SKM-1 treated with dmso at 0.1 percent for 144 hours (cell line): ENCODE results near the gene LTB.
"Not testable (repeated sequence)": the region's sequence is repeated elsewhere in the genome, so short reads cannot be mapped to it uniquely, and the experiment has no call there.

Experiments used
- DNase-seq: peaks from one replicate; lab custom pipeline; 2025; ENCODE audit not compliant: unreplicated experiment; lab: John Stamatoyannopoulos, UW

The LTB gene

DNA sequence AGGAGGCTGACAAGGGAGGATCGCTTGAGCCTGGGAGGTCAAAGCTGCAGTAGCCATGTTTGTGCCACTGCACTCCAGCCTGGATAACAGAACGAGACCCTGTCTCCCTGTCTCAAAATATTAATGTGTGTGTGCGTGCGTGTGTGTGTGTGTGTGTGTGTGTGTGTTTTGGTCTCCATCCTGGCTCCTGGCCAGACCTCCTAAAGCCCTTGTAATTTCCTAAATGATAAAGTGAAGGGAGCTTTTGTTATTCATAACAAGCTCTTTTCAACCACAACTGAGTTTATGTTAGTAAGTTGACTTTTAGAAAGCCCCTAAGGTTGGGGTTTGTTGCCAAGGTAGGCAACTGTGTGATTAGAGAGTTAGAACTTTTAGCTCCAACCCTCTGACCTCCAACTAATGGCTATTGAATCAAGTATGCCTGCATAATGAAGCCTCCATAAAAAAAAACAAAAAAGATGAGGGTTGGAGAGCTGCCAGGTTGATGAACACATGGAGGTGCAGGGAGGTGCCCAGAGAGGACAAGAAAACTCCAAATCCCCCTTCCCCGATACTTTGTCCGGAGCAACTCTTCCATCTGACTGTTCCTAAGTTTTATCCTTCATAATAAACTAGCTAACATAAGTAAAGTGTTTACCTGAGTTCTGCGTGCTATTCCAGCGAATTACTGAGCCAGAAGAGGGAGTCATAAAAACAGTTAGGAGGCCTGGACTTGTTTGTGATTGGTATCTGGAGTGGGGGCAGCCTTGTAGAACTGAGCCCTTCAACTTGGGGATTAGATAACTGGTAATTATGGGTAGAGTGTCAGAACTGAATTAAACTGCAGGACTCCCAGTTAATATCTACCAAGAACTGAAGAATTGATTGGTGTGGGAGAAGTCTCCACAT is 27.5 kb upstream of the LTB start:
- DNase-seq, result no peak

DNA sequence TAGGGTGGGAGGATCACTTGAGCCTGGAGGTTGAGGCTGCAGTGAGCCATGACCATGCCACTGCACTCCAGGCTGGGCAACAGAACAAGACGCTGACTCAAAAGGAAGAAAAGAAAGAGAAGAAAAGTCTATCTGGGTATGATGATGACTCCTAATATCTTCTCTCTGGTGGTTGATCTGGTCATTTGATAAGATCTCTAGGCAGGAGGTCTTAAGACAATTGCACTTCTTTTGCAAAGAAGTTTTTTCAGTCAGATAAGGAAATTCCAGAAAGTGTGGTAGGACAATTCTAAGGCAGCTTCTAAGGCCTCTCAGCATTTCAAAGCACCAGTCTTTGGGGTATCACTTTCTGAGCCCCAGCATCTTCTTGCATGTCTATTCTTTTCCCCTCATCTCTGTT is 25.1 kb upstream of the LTB start:
- DNase-seq, result no peak

DNA sequence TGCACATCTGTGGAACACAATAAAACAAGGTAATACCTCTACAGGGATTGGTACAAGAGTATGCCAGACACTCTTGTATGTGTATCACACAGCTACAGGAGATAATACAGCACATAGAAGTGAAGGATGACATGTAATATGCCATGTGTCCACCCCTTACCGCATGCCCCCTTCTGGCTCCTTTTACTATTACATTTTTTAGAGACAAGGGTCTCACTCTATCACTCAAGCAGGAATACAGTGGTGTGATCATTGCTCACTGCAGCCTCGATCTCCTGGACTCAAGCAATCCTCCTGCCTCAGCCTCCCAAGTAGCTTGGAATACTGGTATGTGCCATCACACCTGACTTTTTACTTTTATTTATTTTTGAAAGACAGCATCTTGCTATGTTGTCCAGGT is 14.8 kb upstream of the LTB start:
- DNase-seq, result peak; percentile 52

DNA sequence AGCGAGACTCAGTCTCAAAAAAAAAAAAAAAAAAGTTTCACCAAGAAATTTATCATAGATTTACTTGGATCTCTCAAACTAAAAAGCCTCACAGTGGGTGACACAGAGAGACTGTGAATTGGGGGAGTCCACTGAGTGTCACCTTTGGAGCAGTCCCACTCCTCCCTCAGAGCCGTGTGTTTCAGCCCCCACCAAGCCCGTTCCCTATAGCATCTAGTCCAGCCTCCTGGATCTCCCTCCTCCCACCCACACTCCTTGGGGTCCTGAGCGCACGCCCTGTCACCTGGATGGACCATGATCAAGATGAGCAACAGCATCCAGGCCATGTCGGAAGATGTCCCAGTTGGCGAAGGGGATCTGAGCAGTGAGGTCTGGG is 10.2 kb upstream of the LTB start:
- no peak for DNase-seq

DNA sequence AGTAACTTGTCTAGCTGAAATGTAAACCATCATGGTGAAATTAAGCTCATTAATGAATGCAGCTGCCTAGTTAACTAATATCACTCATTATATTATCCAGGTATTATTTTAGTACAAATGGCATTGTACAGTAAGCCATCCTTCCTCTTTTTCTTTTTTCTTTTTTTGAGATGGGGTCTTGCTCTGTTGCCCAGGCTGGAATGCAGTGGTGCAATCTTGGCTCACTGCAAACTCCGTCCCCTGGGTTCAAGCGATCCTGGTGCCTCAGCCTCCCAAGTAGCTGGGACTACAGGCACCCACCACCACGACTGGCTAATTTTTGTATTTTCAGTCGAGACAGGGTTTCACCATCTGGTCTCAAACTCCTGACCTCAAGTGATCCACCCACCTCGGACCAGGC is 8.5 kb upstream of the LTB start:
- not testable (repeated sequence) for DNase-seq

DNA sequence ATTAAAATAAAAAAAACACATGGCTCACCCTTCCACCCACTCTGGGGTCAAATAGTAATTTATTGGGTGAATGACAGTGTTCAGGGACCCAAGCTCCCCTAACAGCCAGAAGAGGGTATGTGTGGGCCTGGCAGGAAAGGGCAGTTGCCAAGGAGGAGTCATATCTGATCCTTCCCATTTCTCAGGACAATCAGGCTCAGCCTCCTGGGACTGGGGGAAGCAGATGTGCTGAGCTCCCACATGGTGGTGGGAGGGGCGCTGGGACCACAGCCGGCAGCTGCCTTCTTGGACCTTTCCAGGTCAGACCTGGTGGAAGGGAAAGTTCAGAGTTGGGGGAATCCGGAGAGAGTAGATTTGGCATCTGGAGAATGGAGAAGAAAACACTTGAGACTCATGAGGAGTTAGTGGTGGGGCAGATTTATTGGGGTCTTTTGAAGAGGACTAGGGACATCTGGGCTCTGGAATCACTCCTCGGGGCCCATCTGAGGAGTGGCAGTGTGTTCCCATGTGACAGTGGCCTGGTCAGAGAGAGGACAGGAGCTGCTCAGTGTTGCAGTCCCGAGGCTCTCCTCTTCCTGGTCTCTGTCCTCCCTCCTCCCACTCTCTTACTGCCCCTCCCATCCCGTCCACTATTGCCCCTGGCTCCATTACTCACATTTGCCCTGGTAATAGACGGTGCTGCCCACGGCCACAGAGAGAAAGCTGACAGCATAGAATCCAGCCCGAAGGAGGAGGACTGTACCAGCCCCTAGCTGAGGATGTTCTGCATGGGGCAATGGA is 6.8 kb upstream of the LTB start:
- DNase-seq, result no peak

DNA sequence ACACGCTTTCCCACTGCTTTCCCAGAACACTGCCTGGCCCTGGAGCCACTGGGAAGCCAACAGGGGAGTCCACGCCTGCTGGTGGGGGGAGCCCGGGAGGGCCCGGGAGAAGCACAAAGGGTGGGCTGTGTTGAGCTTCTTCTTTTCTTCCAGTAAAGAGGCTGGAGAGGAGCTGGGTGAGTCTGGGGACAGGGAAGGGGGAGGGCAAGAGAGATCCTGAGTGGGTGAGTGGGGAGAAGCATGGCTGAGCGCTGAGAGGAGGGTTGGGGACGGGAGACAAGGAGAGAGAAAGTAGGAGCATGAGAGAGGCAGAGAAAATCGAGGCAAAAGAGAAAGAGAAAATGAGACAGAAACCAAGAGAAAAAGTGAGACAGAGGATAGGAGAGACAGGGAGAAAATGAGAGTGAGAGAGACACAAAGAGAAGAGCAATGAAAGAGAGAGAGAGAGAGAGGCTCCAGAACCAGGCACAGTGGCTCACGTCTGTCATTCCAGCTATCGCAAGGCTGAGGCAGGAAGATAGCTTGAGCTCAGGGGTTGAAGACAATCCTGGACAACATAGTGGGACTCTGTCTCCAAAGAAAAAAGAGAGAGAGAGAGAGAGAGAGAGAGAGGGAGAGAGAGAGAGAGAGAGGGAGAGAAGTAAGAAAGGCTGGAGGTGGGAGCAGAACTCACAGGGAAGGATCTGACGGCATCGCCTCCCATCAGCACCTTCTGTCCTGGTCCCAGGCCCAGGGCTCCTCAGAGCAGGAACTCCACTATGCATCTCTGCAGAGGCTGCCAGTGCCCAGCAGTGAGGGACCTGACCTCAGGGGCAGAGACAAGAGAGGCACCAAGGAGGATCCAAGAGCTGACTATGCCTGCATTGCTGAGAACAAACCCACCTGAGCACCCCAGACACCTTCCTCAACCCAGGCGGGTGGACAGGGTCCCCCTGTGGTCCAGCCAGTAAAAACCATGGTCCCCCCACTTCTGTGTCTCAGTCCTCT is 5.9 kb upstream of the LTB start:
- DNase-seq, result no peak

DNA sequence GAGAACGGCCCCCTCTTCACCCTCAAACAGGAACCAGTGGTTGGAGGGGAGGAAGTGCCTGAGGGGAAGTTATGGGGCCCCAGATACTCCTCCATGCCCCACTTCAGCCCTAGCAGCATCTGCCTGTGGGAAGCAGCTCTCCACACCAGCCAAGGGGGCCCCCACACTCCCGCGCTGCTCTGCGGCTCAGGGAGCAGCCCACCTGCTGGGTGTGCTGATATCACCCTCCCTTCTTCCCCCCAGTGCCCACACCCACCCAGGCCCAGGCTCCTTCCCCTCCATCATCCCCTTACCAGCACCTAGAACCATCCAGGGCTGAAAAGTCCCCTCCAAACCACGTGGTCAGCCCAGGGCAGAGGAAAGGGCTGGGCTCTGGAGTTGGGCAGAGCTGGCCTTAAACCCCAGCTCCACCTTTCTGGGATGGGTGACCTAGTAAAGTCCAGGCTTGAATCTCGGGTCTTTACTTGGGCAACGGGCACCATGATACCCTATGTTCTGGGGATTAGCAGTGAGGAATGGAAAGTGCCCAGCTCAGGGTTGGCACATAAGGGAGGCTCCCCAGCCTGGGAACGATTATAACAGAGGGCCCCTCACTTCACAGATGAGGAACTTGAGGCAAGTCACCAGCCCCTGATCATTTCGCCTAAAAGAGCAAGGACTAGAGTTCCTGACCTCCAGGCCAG is 4.5 kb upstream of the LTB start:
- DNase-seq, result peak; percentile 88

DNA sequence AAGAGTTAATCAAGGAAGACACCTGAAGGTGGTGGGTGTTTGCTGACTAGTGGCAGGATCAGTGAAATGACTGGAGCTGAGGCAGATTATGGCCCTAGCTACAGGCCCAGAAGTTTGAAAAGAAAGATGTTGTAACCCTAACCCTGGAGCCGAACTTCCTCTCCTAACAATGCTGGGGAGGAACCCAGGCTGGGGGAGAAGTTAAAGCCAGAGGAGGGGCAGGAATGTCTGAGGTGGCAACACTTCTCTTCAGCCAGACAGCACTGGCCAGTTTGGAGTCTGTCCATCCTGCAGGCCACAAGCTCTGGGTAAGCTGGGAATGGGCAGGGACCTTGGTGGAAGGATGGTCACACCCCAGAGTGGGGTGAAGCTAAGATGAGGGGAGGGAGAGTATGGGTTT is 3.8 kb upstream of the LTB start, which contains the start of gene LST1:
LST1 (plus strand) TSS at position 270 of the 400 bp plus-strand sequence. CDS start 1,023 bp downstream, outside the sequence.
- peak; percentile 96 for DNase-seq

DNA sequence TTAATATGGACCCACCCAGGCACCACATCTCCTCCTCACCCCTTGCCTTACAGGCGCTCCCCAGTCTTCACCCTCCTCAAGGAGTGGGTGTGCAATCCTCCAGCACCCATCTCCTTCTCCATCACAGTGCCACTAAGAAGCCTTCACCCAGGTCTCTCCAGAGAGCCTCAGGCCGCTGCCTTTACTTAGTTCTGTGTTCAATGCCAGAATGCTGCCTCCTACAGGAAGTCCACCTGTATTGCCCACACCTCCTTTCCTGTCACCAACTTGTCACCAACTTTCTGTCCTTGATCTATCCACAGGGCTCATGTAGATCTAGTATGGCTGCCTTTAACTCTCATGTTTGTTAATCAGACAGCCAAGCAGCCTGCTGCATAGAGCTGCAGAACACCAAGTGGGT is 3.3 kb upstream of the LTB start:
- DNase-seq, result peak; percentile 62

DNA sequence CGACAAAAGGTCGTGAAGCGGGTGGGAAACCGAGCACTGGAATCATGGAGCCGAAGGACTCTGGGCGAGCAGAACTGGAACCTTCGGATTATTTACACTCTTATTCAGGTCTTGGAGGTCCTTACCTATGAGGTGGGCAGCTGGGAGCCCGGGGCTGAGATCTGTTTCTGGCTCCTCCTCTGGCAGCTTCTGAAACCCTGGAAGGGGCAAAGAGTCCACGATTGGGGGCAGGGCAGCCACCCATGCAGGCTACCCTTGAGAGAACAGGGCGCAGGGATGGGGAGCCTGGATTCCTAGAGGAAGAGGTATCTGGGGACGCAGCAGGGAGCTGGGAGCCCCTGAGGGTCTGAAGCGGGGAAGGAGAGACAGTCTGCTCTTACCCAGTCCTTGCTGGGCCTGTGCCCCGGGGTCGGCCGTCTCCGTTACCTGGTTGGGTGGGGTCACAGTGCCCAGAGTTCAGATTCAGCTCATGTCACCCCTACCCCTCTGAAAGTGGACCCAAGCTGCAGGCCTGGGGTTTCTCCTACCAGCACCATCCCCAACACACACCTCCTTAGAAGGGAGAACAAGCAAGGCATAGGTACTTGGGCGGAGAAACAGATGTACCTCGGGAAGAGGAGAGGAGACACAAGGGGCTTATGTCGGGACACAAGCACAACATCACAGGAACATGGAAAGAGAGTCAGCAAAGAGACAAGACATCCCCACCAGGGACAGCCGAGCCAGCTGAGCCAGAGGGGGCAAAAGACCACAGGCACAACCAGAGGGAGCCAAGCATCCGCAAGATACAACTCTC is 592 bp downstream of the LTB start:
- no peak for DNase-seq

DNA sequence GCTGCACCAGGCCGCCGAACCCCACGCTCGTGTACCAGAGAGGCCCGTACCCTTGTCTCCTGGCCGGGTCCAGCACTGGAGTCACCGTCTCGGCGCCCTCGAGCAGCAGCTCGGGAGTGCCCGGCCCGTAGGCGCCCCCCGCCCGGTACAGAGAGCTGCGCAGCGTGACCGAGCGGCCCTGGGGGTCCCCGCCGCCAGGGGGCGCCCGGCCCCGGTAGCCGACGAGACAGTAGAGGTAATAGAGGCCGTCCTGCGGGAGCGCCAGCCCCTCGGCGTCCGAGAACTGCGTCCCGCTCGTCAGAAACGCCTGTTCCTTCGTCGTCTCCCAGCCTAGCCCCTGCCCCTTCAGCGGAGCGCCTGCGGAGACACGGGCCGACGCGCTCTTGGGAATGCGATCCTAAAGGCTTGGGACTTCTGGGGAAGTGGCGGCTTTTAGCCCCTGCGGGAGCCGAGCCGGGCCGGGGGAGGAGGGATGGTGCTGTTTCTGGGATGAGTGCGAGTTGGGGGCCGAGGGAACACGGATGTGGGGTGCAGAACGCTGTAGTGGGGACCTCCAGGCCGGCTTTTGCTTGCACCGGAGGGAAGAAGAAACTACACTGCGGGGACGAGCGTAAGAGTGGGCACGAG is 1.3 kb downstream of the LTB start:
- peak; percentile 49 for DNase-seq

DNA sequence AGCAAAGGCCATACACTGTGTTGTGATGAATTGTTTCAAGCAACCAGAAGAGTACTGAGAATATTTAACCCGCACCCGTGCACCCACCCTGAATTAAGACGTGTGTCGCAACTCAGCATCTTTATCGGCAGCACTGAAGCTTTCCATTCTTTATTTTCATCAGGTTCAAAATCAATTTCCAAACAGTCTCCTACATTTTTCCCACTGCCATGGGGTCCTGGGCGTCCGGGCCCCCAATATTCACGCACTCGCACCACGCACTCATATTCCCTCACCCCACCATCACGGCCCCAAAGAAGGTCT is 1.8 kb downstream of the LTB start:
- DNase-seq, result no peak

DNA sequence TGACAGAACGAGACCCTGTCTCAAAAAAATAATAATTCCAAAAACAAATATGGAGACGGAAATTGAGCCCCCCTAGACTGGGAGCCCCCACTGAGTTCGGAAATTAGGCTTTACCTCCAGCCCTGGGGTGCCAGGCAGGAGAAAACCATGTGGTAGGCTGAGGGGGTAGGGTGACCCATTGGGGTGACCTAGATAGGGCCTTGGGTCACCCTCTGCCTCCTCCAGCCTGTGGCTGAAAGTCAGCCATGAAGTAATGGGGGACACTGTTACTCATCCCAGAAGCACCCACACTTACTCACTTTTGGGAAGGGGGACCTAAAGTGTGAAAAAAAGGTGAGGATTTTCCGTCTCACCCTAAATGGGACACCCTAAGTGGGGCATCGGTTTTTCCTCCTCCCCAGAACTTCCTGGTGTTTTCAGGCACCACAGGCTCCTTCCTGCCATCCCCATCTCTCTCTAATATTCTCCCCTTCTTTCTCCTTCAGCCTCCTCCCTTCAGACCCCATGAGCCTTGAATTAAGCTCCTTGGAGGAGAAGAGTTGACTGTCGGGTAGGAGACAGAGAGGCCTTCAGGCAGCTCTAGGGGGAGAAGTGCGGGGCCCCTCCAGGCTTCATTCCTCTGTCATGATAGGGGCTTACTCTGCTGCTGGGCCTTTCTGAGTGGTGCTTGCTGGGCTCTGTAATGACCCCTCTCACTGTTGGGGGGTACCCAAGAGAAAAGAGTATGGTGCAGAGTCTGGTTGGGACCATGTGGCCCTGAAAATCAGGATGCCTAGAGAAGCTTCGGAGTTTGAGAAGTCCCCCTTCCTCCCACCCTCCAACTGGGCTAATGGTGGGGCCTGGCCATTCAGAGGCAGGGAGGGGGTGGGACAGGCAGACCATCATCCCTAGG is 2.4 kb downstream of the LTB start:
- DNase-seq, result no peak

DNA sequence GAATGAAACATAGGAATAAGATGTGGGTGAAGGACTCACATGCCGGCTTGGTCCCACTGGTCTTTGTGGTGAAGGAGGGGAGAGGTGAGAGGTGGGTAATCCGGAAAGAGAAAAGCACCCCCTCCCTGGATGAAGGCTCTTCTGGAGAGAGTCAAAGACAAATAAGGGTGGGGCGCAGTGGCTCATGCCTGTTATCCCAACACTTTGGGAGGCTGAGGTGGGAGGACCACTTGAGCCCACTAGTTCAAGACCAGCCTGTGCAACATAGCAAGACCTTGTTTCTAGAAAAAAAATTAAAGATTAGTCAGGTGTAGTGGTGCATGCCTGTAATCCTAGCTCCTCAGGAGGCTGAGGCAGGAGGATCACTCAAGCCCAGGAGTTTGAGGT is 3.1 kb downstream of the LTB start:
- DNase-seq, result no peak

DNA sequence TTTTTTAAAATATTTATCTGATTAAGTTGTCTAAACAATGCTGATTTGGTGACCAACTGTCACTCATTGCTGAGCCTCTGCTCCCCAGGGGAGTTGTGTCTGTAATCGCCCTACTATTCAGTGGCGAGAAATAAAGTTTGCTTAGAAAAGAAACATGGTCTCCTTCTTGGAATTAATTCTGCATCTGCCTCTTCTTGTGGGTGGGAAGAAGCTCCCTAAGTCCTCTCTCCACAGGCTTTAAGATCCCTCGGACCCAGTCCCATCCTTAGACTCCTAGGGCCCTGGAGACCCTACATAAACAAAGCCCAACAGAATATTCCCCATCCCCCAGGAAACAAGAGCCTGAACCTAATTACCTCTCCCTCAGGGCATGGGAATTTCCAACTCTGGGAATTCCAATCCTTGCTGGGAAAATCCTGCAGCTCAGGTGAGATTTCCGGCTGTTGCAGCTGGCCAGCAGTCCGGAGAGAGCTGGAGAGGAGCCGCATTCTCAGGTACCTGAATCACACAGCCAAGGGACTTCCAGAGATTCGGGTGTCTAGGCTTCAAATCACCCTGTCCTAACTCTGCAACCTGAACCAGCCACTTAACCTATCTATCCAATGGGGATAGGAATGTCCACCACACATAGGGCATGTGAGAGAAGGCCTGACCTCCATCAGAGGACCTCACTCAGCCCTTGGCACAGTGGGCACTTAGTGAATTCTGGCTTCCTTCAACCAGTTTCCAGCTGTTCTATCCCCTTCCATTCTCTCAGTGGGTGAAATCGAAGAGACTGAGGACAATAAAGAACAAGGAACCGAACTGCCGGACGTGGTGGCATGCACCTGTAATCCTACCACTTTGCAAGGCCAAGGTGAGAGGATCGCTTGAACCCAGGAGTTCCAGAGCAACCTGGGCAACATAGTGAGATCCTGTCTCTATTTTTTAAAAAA is 3.8 kb downstream of the LTB start:
- no peak for DNase-seq

DNA sequence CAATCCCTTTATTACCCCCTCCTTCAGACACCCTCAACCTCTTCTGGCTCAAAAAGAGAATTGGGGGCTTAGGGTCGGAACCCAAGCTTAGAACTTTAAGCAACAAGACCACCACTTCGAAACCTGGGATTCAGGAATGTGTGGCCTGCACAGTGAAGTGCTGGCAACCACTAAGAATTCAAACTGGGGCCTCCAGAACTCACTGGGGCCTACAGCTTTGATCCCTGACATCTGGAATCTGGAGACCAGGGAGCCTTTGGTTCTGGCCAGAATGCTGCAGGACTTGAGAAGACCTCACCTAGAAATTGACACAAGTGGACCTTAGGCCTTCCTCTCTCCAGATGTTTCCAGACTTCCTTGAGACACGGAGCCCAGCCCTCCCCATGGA is 4.7 kb downstream of the LTB start:
- DNase-seq, result no peak
